HFFc6 (cell line): Measurements from ENCODE around the gene ATXN10. TPM values are rescaled to one million over a fixed set of nuclear protein-coding genes. Genes with fewer than 3 reads are reported as not detected.

Source experiments
- DNase-seq: peaks from one replicate; pipeline ENCODE4 v3.0.0-alpha.2; 2018
- H3K27ac Mint-ChIP-seq: 2 replicates; pipeline ENCODE4 v1.8.0; 2020; ENCODE audit warnings: mild to moderate bottlenecking, mixed read lengths
- H3K27me3 Mint-ChIP-seq: 2 replicates; pipeline ENCODE4 v1.8.0; 2021; ENCODE audit warnings: mild to moderate bottlenecking, moderate library complexity, mixed read lengths; ENCODE audit not compliant: insufficient read depth
- H3K36me3 Mint-ChIP-seq: 2 replicates; pipeline ENCODE4 v1.8.0; 2021; ENCODE audit warnings: low read depth, mixed read lengths
- H3K4me1 Mint-ChIP-seq: 2 replicates; pipeline ENCODE4 v1.8.0; 2020; ENCODE audit warnings: low read depth, mixed read lengths
- H3K4me3 Mint-ChIP-seq: 2 replicates; pipeline ENCODE4 v1.8.0; 2020; ENCODE audit warnings: mild to moderate bottlenecking, moderate library complexity, mixed read lengths
- H3K9me3 Mint-ChIP-seq: 2 replicates; pipeline ENCODE4 v1.8.0; 2020; ENCODE audit warnings: mild to moderate bottlenecking, mixed read lengths
- CTCF ChIP-seq: fragments of 200-600 bp; sonication (generic); IDR thresholded peaks from 2 replicates; pipeline ENCODE4 v1.5.0; 2021; ENCODE audit warnings: antibody characterized with exemption, mild to moderate bottlenecking
- total RNA-seq, 6 experiments: library from RNA; stranded (reverse); fragmentation: NEBNext Ultra II Directional; extraction: Animal tissue kit (Norgen Biotek cat#: 25700); gene quantifications; 2 replicates in 1 of 6; 3 replicates in 5 of 6; pipeline ENCODE4 v1.2.3, GENCODE V29; 2021

The ATXN10 gene
- total RNA-seq, 6 experiments from 2014 or later: 287 to 426 (median 370) TPM

DNA sequence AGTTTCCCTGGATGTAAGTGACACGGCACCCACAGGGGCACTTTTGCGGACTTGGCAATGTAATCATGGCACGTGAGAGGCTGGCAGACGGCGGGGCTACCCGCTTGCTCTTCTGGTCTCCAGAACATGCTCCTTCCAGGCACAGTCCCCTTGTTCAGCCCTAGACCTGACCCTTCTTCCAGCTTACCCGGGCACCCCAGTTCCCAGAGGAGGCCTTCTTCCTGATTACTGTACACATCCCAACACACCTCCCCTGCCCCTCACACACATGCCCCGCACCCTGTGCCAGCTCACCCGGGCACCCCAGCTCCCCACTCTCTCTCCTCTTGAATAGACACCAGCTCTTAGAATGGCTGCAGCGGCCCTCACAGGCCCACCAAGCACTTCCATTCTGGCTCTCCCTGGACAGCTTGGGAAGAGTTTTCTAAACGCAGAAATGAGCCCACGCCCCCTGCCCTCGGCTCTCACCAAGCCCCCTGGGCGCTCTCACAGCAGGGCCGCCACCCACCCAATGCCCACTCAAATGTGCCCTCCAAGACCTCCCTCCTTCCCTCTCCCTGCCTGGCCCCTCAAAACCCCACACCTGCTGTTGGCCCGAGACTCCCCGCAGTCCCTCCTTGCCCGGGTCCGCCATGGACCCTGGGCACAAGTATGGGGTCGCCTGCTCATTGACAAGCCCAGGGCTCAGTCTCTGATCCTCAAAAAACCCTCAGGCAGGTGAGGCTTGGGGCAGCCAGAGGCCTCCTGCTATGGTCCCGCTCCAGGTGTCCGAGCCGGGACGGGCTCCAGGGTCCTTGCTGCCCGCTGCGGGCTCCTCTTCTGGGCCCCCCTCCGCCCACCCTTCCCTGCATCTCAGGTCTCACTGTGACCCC is 216.8 kb downstream of the ATXN10 start:
- DNase-seq: no peak
- TF ChIP-seq CTCF: no peak
- no peak overlapping the region for H3K27ac Mint-ChIP-seq
- H3K9me3 Mint-ChIP-seq: no peaks in the 10 kb centered on the region
- no peaks in the 10 kb centered on the region for H3K36me3 Mint-ChIP-seq
- H3K4me3 Mint-ChIP-seq: no peak overlapping the region
- no peaks in the 10 kb centered on the region; the same call in 1 of the 2 replicates for H3K4me1 Mint-ChIP-seq
- H3K27me3 Mint-ChIP-seq: peaks cover 24% of the 10 kb centered on the region

DNA sequence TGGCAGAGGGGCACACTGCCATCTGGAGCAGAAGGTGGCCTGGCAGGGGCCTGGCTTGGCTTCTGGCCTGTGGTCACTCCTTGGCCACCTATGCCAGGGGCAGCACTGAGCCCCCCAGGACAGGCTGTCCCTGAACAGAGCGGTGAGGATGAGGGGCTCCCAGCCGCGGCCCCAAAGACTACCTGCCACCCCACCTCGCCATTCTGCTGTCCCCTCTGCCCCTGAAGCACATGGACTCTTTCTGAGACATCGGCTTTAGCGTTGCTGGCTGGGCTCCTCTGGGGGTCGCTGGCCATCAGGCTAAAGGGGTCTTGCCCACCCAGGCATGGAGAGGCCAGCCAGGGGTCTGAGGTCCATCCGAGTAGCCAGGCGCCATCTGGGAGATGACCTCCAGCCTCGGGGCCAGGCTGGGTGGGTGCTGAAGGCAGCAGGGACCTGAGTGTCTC is 217.5 kb downstream of the ATXN10 start:
- Mint-ChIP-seq H3K4me3 (no peak overlapping the region), H3K36me3 (no peaks in the 10 kb centered on the region), H3K9me3 (no peaks in the 10 kb centered on the region), H3K27me3 (peaks cover 22% of the 10 kb centered on the region), H3K4me1 (no peaks in the 10 kb centered on the region; the same call in 1 of the 2 replicates), H3K27ac (no peak overlapping the region)
- no peak for DNase-seq
- TF ChIP-seq CTCF: no peak

DNA sequence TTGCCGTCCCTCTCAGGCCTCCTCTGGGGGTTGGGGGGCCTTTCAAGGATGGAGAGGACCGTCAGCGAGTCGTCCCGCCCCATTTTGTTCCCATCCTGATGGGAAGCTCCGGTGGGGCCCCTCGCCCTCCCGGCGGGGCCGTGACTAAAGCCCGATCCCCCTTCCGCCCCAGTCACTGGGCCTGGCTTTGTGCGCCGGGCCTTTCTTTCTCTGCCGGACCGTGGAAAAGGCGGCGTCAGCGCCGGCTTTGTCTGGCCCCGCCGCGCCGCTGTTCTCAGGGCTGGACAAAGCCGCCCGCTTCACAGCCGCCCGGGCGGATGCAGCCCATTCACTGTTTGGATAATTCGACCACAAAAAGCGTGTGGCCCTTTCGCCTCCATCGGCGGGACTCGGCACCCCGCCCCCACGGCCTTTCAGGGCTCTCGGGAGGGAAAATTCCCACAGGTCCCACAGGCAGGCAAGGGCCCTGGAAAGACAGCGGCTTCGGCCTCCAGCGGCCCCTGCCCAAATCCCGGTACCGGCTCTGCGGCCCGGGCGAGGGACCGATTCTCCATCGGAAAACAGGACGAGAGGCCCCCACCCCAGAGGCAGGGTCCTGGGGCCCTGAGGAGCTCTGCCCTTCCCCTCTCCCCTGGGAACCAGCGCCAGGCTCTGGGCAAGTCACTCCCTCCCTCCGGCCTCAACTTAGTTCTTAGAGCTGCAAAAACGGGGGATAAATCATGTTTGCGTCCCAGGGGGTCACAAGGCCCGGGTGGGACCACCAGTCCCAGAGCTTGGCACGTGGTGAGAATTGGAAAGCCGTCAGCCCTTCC is 218.1 kb downstream of the ATXN10 start:
- Mint-ChIP-seq H3K36me3 (no peaks in the 10 kb centered on the region), H3K4me3 (no peak overlapping the region), H3K9me3 (no peaks in the 10 kb centered on the region), H3K4me1 (no peaks in the 10 kb centered on the region; the same call in 1 of the 2 replicates), H3K27me3 (peaks cover 23% of the 10 kb centered on the region), H3K27ac (no peak overlapping the region)
- TF ChIP-seq CTCF: no peak
- DNase-seq: no peak

GRCh38 chr22:45890351-45890635 is 218.7 kb downstream of the ATXN10 start:
- no peak for TF ChIP-seq CTCF
- no peak for DNase-seq
- Mint-ChIP-seq H3K9me3 (no peaks in the 10 kb centered on the region), H3K27me3 (peaks cover 20% of the 10 kb centered on the region), H3K4me3 (no peak overlapping the region), H3K36me3 (no peaks in the 10 kb centered on the region), H3K27ac (no peak overlapping the region), H3K4me1 (no peaks in the 10 kb centered on the region; the same call in 1 of the 2 replicates)

- TF ChIP-seq CTCF: no peak
- no peak overlapping the region for H3K4me3 Mint-ChIP-seq
- H3K4me1 Mint-ChIP-seq: no peaks in the 10 kb centered on the region; the same call in 1 of the 2 replicates
- H3K27me3 Mint-ChIP-seq: peaks cover 20% of the 10 kb centered on the region
- no peak for DNase-seq
- H3K27ac Mint-ChIP-seq: no peak overlapping the region
- no peaks in the 10 kb centered on the region for H3K9me3 Mint-ChIP-seq
- no peaks in the 10 kb centered on the region for H3K36me3 Mint-ChIP-seq
Observed at GRCh38 chr22:45891021-45891421, 219.4 kb downstream of the ATXN10 start.
